BLaER1 (cell line): ENCODE data around the gene PCDHB15.

Experiments
- H3K27ac ChIP-seq: shearing (Covaris generic); formaldehyde crosslinking; 2 replicates; pipeline ENCODE4 v1.8.1; 2022
- H3K27me3 ChIP-seq: shearing (Covaris generic); formaldehyde crosslinking; 2 replicates; pipeline ENCODE4 v1.8.1; 2022
- H3K36me3 ChIP-seq: shearing (Covaris generic); formaldehyde crosslinking; 2 replicates; pipeline ENCODE4 v1.8.1; 2022
- H3K4me1 ChIP-seq: shearing (Covaris generic); formaldehyde crosslinking; 2 replicates; pipeline ENCODE4 v1.8.1; 2022
- H3K4me2 ChIP-seq: shearing (Covaris generic); formaldehyde crosslinking; 2 replicates; pipeline ENCODE4 v1.8.1; 2022
- H3K4me3 ChIP-seq: shearing (Covaris generic); formaldehyde crosslinking; 2 replicates; pipeline ENCODE4 v1.8.1; 2022
- H3K9ac ChIP-seq: shearing (Covaris generic); formaldehyde crosslinking; 2 replicates; pipeline ENCODE4 v1.8.1; 2022
- H3K9me3 ChIP-seq: shearing (Covaris generic); formaldehyde crosslinking; 2 replicates; pipeline ENCODE4 v1.8.1; 2022
- H4K20me1 ChIP-seq: shearing (Covaris generic); formaldehyde crosslinking; 2 replicates; pipeline ENCODE4 v1.8.1; 2022
- Cebpa-rat ChIP-seq: shearing (Covaris generic); IDR thresholded peaks from 2 replicates; pipeline ENCODE4 v1.8.1; 2022

Gene PCDHB15

GRCh38 chr5:141258464-141258863 is 13.3 kb downstream of the PCDHB15 start:
- Histone ChIP-seq H3K9me3 (peaks cover 96% of the 10 kb centered on the region), H3K27ac (no peak overlapping the region), H4K20me1 (no peaks in the 10 kb centered on the region), H3K4me1 (no peaks in the 10 kb centered on the region), H3K27me3 (no peaks in the 10 kb centered on the region), H3K9ac (no peak overlapping the region), H3K4me3 (no peak overlapping the region), H3K4me2 (no peak overlapping the region), H3K36me3 (no peaks in the 10 kb centered on the region)
- TF ChIP-seq Cebpa-rat: no peak

- Histone ChIP-seq H3K9me3 (peaks cover 96% of the 10 kb centered on the region), H3K4me3 (no peak overlapping the region), H3K27ac (no peak overlapping the region), H3K36me3 (no peaks in the 10 kb centered on the region), H4K20me1 (no peaks in the 10 kb centered on the region), H3K27me3 (no peaks in the 10 kb centered on the region), H3K9ac (no peak overlapping the region), H3K4me1 (no peaks in the 10 kb centered on the region), H3K4me2 (no peak overlapping the region)
- no peak for TF ChIP-seq Cebpa-rat
Measured at GRCh38 chr5:141258948-141259347, 13.8 kb downstream of the PCDHB15 start.

- H3K4me3 ChIP-seq: no peak overlapping the region; the same call in 1 of the 2 replicates
- no peak overlapping the region for H3K27ac ChIP-seq
- H3K36me3 ChIP-seq: no peaks in the 10 kb centered on the region
- peaks cover 96% of the 10 kb centered on the region for H3K9me3 ChIP-seq
- no peak overlapping the region for H3K4me2 ChIP-seq
- no peak overlapping the region for H3K9ac ChIP-seq
- H3K4me1 ChIP-seq: no peaks in the 10 kb centered on the region
- H4K20me1 ChIP-seq: no peaks in the 10 kb centered on the region
- TF ChIP-seq Cebpa-rat: no peak
- H3K27me3 ChIP-seq: no peaks in the 10 kb centered on the region
Measured at GRCh38 chr5:141260458-141261237, 15.5 kb downstream of the PCDHB15 start.

- Histone ChIP-seq H3K4me2 (no peak overlapping the region), H3K27me3 (no peaks in the 10 kb centered on the region), H3K4me1 (no peaks in the 10 kb centered on the region), H3K36me3 (no peaks in the 10 kb centered on the region), H3K27ac (no peak overlapping the region), H4K20me1 (no peaks in the 10 kb centered on the region), H3K9ac (no peak overlapping the region), H3K4me3 (no peak overlapping the region), H3K9me3 (peaks cover 96% of the 10 kb centered on the region)
- no peak for TF ChIP-seq Cebpa-rat
Measured at GRCh38 chr5:141261238-141261546, 16.0 kb downstream of the PCDHB15 start.

- Histone ChIP-seq H3K36me3 (0 out of 2 replicates have a peak, but pooled peaks cover 4% of the 10 kb centered on the region), H3K4me3 (no peak overlapping the region), H3K4me1 (no peaks in the 10 kb centered on the region), H3K9ac (no peak overlapping the region), H4K20me1 (no peaks in the 10 kb centered on the region), H3K27ac (no peak overlapping the region), H3K27me3 (no peaks in the 10 kb centered on the region), H3K9me3 (peaks cover 99% of the 10 kb centered on the region), H3K4me2 (no peak overlapping the region)
- TF ChIP-seq Cebpa-rat: no peak
Measured at GRCh38 chr5:141269195-141269594, 24.0 kb downstream of the PCDHB15 start.

- Histone ChIP-seq H3K27me3 (no peaks in the 10 kb centered on the region), H3K9me3 (peaks cover 96% of the 10 kb centered on the region), H3K36me3 (peaks cover 4% of the 10 kb centered on the region; the same call in 1 of the 2 replicates), H3K4me1 (no peaks in the 10 kb centered on the region), H3K4me2 (no peak overlapping the region), H3K27ac (no peak overlapping the region), H3K4me3 (no peak overlapping the region), H3K9ac (no peak overlapping the region), H4K20me1 (no peaks in the 10 kb centered on the region)
- TF ChIP-seq Cebpa-rat: no peak
Measured at GRCh38 chr5:141272906-141273305, 27.7 kb downstream of the PCDHB15 start.

- H3K27me3 ChIP-seq: no peaks in the 10 kb centered on the region
Measured at GRCh38 chr5:141298376-141298775, 53.2 kb downstream of the PCDHB15 start.

More at GRCh38 chr5:141298376-141298775, 53.2 kb downstream of the PCDHB15 start:
- Histone ChIP-seq H3K9ac (no peak overlapping the region), H3K27ac (no peak overlapping the region), H3K9me3 (peaks cover 97% of the 10 kb centered on the region), H3K36me3 (peaks cover 53% of the 10 kb centered on the region), H4K20me1 (no peaks in the 10 kb centered on the region), H3K4me2 (no peak overlapping the region), H3K4me1 (no peaks in the 10 kb centered on the region), H3K4me3 (no peak overlapping the region)
- TF ChIP-seq Cebpa-rat: no peak
